K562 (cell line): ENCODE measurements around the gene AGRP. TPM values are rescaled to one million over a fixed set of nuclear protein-coding genes. Genes with fewer than 3 reads are reported as not detected.

Source experiments
- ATAC-seq: fragments of 200-7000 bp; cut with Tn5 transposase; 3 replicates; pipeline ENCODE4 v1.9.1; 2020; ENCODE audit warnings: moderate library complexity
- BruUV-seq: library from RNA; stranded (reverse); fragments of 400-500 nt; replicated peaks from 2 replicates; lab custom pipeline; 2021; lab: Mats Ljungman, UMichigan
- CTCF ChIA-PET: fragments of 300-600 bp; formaldehyde crosslinking; extraction: SDS; loops from one replicate; lab custom pipeline; 2021; ENCODE audit warnings: low intra/inter-chr PET ratio; lab: Yijun Ruan, JAX
- POLR2A ChIA-PET: fragments of 300-600, 350-650 bp; sonication (Branson Sonifier 250); formaldehyde crosslinking; extraction: SDS; loops from one replicate; lab custom pipeline; 2021; ENCODE audit warnings: antibody characterized with exemption, inconsistent platforms; lab: Yijun Ruan, JAX
- DNase-seq, 4 experiments: peaks; one replicate each; pipeline versions ENCODE4 v3.0.0 to v3.0.0-alpha.2; 2011 to 2018; ENCODE audit warnings: low spot score in 3 of 4, mixed read lengths in 3 of 4; ENCODE audit errors: extremely low read depth in 1 of 4
- FAIRE-seq: peaks from 2 replicates; lab custom pipeline; 2011; peaks lifted over from hg19 to GRCh38; lab: Jason Lieb, UNC
- H2AFZ ChIP-seq: 2 replicates; pipeline ENCODE4 v1.6.0; 2011; ENCODE audit warnings: low read depth, low read length, control low read depth, inconsistent platforms
- H3K27ac ChIP-seq: fragments of 200-600 bp; 3 replicates; pipeline ENCODE4 v1.8.0; 2011; ENCODE audit warnings: low read depth, mild to moderate bottlenecking, control low read depth, inconsistent platforms, low read length, moderate library complexity, mixed read lengths; ENCODE audit errors: extremely low read depth
- H3K27me3 ChIP-seq, 2 experiments: fragments of 300-600 bp in 1 of 2; 2 replicates in 1 of 2; 3 replicates in 1 of 2; pipeline versions ENCODE4 v1.6.0 to v1.8.0; 2011; ENCODE audit warnings: inconsistent platforms in 2 of 2, low read length in 2 of 2, mild to moderate bottlenecking in 1 of 2, mixed read lengths in 1 of 2, moderate library complexity in 1 of 2; ENCODE audit not compliant: control insufficient read depth in 2 of 2, insufficient read depth in 2 of 2
- H3K36me3 ChIP-seq: fragments of 300-600 bp; 3 replicates; pipeline ENCODE4 v1.8.0; 2011; ENCODE audit warnings: mild to moderate bottlenecking, low read length, inconsistent platforms; ENCODE audit not compliant: control insufficient read depth, insufficient read depth
- H3K4me1 ChIP-seq, 2 experiments: fragments of 200-600 bp in 1 of 2; replicated peaks in 1 of 2; 2 replicates in 1 of 2; 3 replicates in 1 of 2; pipeline versions ENCODE4 v1.5.1 to v1.8.0; 2011; ENCODE audit warnings: inconsistent platforms in 2 of 2, low read length in 2 of 2, mild to moderate bottlenecking in 1 of 2, mixed read lengths in 1 of 2, moderate library complexity in 1 of 2; ENCODE audit not compliant: control insufficient read depth in 2 of 2, insufficient read depth in 2 of 2
- H3K4me2 ChIP-seq: 2 replicates; pipeline ENCODE4 v1.6.1; 2011; ENCODE audit warnings: low read length, control low read depth, inconsistent platforms, mixed read lengths; ENCODE audit not compliant: insufficient read depth
- H3K4me3 ChIP-seq: fragments of 200-600 bp; sonication (generic), shearing (Covaris generic); 2 replicates; pipeline ENCODE4 v1.5.1; 2016; ENCODE audit warnings: control low read depth, inconsistent platforms
- H3K79me2 ChIP-seq: fragments of 200-600 bp; 3 replicates; pipeline ENCODE4 v1.8.0; 2011; ENCODE audit warnings: low read length, inconsistent platforms; ENCODE audit not compliant: control insufficient read depth, insufficient read depth
- H3K9ac ChIP-seq, 2 experiments: 2 replicates each; pipeline versions ENCODE4 v1.6.0 to v1.6.1; 2011; ENCODE audit warnings: low read depth in 2 of 2, low read length in 2 of 2, control low read depth in 1 of 2, inconsistent platforms in 1 of 2, mild to moderate bottlenecking in 1 of 2, mixed read lengths in 1 of 2; ENCODE audit not compliant: insufficient read depth in 1 of 2
- H3K9me1 ChIP-seq: one replicate; pipeline ENCODE4 v1.6.0; 2011; ENCODE audit warnings: inconsistent platforms, mild to moderate bottlenecking, low read length, moderate library complexity; ENCODE audit not compliant: control insufficient read depth, insufficient read depth
- H3K9me3 ChIP-seq: replicated peaks from 2 replicates; pipeline ENCODE4 v1.5.1; 2011; ENCODE audit warnings: low read depth, low read length, inconsistent platforms; ENCODE audit not compliant: control insufficient read depth, insufficient read depth
- H4K20me1 ChIP-seq: replicated peaks from 2 replicates; pipeline ENCODE4 v1.6.1; 2011; ENCODE audit warnings: low read length, inconsistent platforms, mixed read lengths; ENCODE audit not compliant: control insufficient read depth, insufficient read depth
- CGGBP1 ChIP-seq: fragments of 250-450 bp; sonication (Bioruptor Pico); IDR thresholded peaks from 2 replicates; pipeline ENCODE4 v1.9.0; 2021; ENCODE audit warnings: mild to moderate bottlenecking
- EZH2 ChIP-seq: IDR thresholded peaks from 2 replicates; pipeline ENCODE4 v1.6.1; 2012; ENCODE audit warnings: low read depth, mild to moderate bottlenecking, inconsistent platforms, low read length, borderline replicate concordance
- HDAC8 ChIP-seq: fragments of 450-650 bp; IDR thresholded peaks from 2 replicates; pipeline ENCODE4 v1.6.1; 2016; ENCODE audit warnings: mild to moderate bottlenecking, missing genetic modification characterization, moderate library complexity, missing compliant biosample characterization
- NCOA4 ChIP-seq: fragments of 450-650 bp; IDR thresholded peaks from 2 replicates; pipeline ENCODE4 v1.6.1; 2018; ENCODE audit warnings: mild to moderate bottlenecking; ENCODE audit not compliant: partially characterized antibody
- TRIM25 ChIP-seq: fragments of 450-650 bp; IDR thresholded peaks from 2 replicates; pipeline ENCODE4 v1.7.0; 2016; ENCODE audit warnings: borderline replicate concordance
- XRCC4 ChIP-seq: IDR thresholded peaks from one replicate; pipeline ENCODE4 v1.6.1; 2011; ENCODE audit not compliant: insufficient read depth, insufficient read length; ENCODE audit errors: extremely low read depth
- ZNF830 ChIP-seq: fragments of 250-450 bp; sonication (Bioruptor Pico); IDR thresholded peaks from 2 replicates; pipeline ENCODE4 v1.5.0; 2021; ENCODE audit warnings: mild to moderate bottlenecking
- WGBS: fragments of 100-300 bp; shearing (Covaris generic); methylation state at CpG from one replicate; pipeline ENCODE4 v1.1.6; 2016; ENCODE audit warnings: low coverage, mixed read lengths; ENCODE audit not compliant: insufficient coverage; ENCODE audit errors: missing lambda C conversion rate; 5-methylcytosine and 5-hydroxymethylcytosine counted together
- in situ Hi-C: fragments of 300-500 bp; cut with MboI; formaldehyde crosslinking; loops from 4 replicates; pipeline ENCODE4 v1.15.0; 2018; ENCODE audit warnings: inconsistent platforms, mixed read lengths
- intact Hi-C: fragments of 100-400 bp; cut with micrococcal nuclease; formaldehyde crosslinking; loops from 2 replicates; pipeline ENCODE4 v1.14.2; 2022
- polyA plus RNA-seq, 8 experiments: library from polyadenylated mRNA; depleted of rRNA in 4 of 8; stranded (reverse) in 5 of 8; unstranded in 3 of 8; fragments of >200 nt; fragmentation: Nextera tagmentation in 2 of 8; fragmentation: Illumina TruSeq in 1 of 8; extraction: Ambion mirVana in 2 of 8; extraction: Trizol in 1 of 8; gene quantifications; 2 replicates each; pipeline versions ENCODE4 v1.2.1 to v1.2.3, GENCODE V29; 2011 to 2014; ENCODE audit warnings: inconsistent platforms in 1 of 8, missing spikeins in 1 of 8
- total RNA-seq, 7 experiments: library from RNA; depleted of rRNA in 6 of 7; stranded (reverse); fragments of >200 nt in 6 of 7; fragmentation: Illumina TruSeq in 2 of 7; extraction: Trizol in 2 of 7; gene quantifications; 2 replicates each; pipeline versions ENCODE4 v1.2.1 to v1.2.3, GENCODE V29; 2011 to 2021; ENCODE audit warnings: low replicate concordance in 1 of 7

Gene AGRP
- total and polyA plus RNA-seq, 9 of the 15 experiments (the other 6 are each of a cell fraction or from before 2014, with no cell fraction given), result not detected

- no peak for TF ChIP-seq HDAC8
These were observed 35.3 kb upstream of the AGRP start (continued) for GRCh38 chr16:67518676-67519075.

GRCh38 chr16:67517661-67518423 is 34.5 kb upstream of the AGRP start:
- ChIA-PET POLR2A (interaction anchor here (0.7 kb wide), 1 partner anchor 143 kb away, joined by 3 read pairs; the partner anchor contains the start of gene PARD6A), CTCF (interaction anchor here (5.8 kb wide), 1 partner anchor 24 kb away, joined by 53 read pairs; no protein-coding TSS in a partner anchor)
- H3K9me3 ChIP-seq, result no peaks in the 10 kb centered on the region
- no peak overlapping the region for H3K4me3 ChIP-seq
- no peak for DNase-seq
- no peak overlapping the region for H2AFZ ChIP-seq
- WGBS, result 35% methylated on average over 11 of the region's 11 CpGs
- no peak for TF ChIP-seq XRCC4
- TF ChIP-seq NCOA4, result no peak
- no peak for TF ChIP-seq ZNF830 (CRISPR knock-in tag)
- TF ChIP-seq CGGBP1 (CRISPR knock-in tag), result no peak
- no peak for TF ChIP-seq EZH2
- TF ChIP-seq TRIM25, result no peak
- no peak overlapping the region for H3K27ac ChIP-seq
- no peaks in the 10 kb centered on the region for H3K27me3 ChIP-seq
- no peak for ATAC-seq
- H3K4me1 ChIP-seq, result peaks cover 2 to 10% of the 10 kb centered on the region in 2 experiments; a peak in 4 of 5 replicates
- no peaks in the 10 kb centered on the region for H3K9me1 ChIP-seq
- in situ Hi-C loops (no loop called here), intact Hi-C loops (loop anchor here (10.0 kb wide), 1 partner anchor 93 kb away; no protein-coding TSS in a partner anchor)
- no peak for FAIRE-seq
- no peaks in the 10 kb centered on the region for H3K36me3 ChIP-seq
- no TSS peak for BruUV-seq
- H3K4me2 ChIP-seq, result no peak overlapping the region
- no peaks in the 10 kb centered on the region for H4K20me1 ChIP-seq
- H3K9ac ChIP-seq, result peak overlapping the region in 1 of 2 experiments; percentile 72; a peak in 1 of 4 replicates
- no peaks in the 10 kb centered on the region for H3K79me2 ChIP-seq
